Left hindlimb (tissue), 1 donor: ENCODE measurements around the gene RASAL1.

Experiments
- DNase-seq: peaks from one replicate; pipeline ENCODE4 v3.0.0-alpha.2; 2018

Gene RASAL1

GRCh38 chr12:113114447-113115178 lies 20.9 kb downstream of the RASAL1 start:
- no peak for DNase-seq

- DNase-seq = no peak
These were observed 22.2 kb downstream of the RASAL1 start for GRCh38 chr12:113113397-113113796.

- DNase-seq = no peak
These were observed 23.3 kb downstream of the RASAL1 start for GRCh38 chr12:113112043-113112899.

- DNase-seq = no peak
These were observed 24.3 kb downstream of the RASAL1 start for GRCh38 chr12:113111247-113111646.

- DNase-seq = no peak
These were observed 25.5 kb downstream of the RASAL1 start for GRCh38 chr12:113109872-113110599.

- no peak for DNase-seq
These were observed 26.2 kb downstream of the RASAL1 start for GRCh38 chr12:113109360-113109759.

- DNase-seq = no peak
These were observed 27.3 kb downstream of the RASAL1 start for GRCh38 chr12:113108308-113108707.

GRCh38 chr12:113106361-113106760 lies 29.2 kb downstream of the RASAL1 start:
- no peak for DNase-seq

- DNase-seq = no peak
These were observed 29.8 kb downstream of the RASAL1 start for GRCh38 chr12:113105606-113106271.

- DNase-seq = no peak
These were observed 30.5 kb downstream of the RASAL1 start for GRCh38 chr12:113104953-113105510.

GRCh38 chr12:113103756-113104450 lies 31.7 kb downstream of the RASAL1 start:
- peak; percentile 11 for DNase-seq

- no peak for DNase-seq
These were observed 32.8 kb downstream of the RASAL1 start for GRCh38 chr12:113102811-113103210.

GRCh38 chr12:113101751-113102150 lies 33.8 kb downstream of the RASAL1 start:
- DNase-seq = no peak

- DNase-seq = no peak
These were observed 35.8 kb downstream of the RASAL1 start for GRCh38 chr12:113099764-113100163.

GRCh38 chr12:113099364-113099763 lies 36.2 kb downstream of the RASAL1 start:
- DNase-seq = no peak

GRCh38 chr12:113098441-113099028 lies 37.0 kb downstream of the RASAL1 start:
- DNase-seq = peak; percentile 42

- peak; percentile 59 for DNase-seq
These were observed 37.7 kb downstream of the RASAL1 start for GRCh38 chr12:113097716-113098440.

- DNase-seq = no peak
These were observed 38.7 kb downstream of the RASAL1 start for GRCh38 chr12:113096675-113097461.

GRCh38 chr12:113095405-113095804 lies 40.2 kb downstream of the RASAL1 start:
- DNase-seq = no peak

GRCh38 chr12:113094738-113095137 lies 40.8 kb downstream of the RASAL1 start:
- DNase-seq = no peak
